HepG2 (cell line): ENCODE data around the gene LIPH. TPM values are rescaled to one million over a fixed set of nuclear protein-coding genes. Genes with fewer than 3 reads are reported as not detected.
"Not testable (repeated sequence)": the region's sequence is repeated elsewhere in the genome, so short reads cannot be mapped to it uniquely, and the experiment has no call there.

Experiments
- ATAC-seq: fragments of 200-7000 bp; cut with Tn5 transposase; 3 replicates; pipeline ENCODE4 v1.9.1; 2020; ENCODE audit warnings: mild to moderate bottlenecking, moderate library complexity
- BruUV-seq: library from RNA; stranded (reverse); fragments of 400-500 nt; replicated peaks from 2 replicates; lab custom pipeline; 2021; lab: Mats Ljungman, UMichigan
- CTCF ChIA-PET: fragments of 300-600 bp; formaldehyde crosslinking; extraction: SDS; loops from one replicate; lab custom pipeline; 2021; ENCODE audit warnings: low total read pairs, inconsistent platforms, low intra/inter-chr PET ratio; lab: Yijun Ruan, JAX
- POLR2A ChIA-PET: fragments of 350-600 bp; sonication (Branson Sonifier 250); formaldehyde crosslinking; loops from one replicate; lab custom pipeline; 2020; ENCODE audit warnings: antibody characterized with exemption, inconsistent platforms; lab: Yijun Ruan, JAX
- DNase-seq: peaks from one replicate; pipeline ENCODE4 v3.0.0-alpha.2; 2015; ENCODE audit warnings: low spot score
- FAIRE-seq: peaks from 3 replicates; lab custom pipeline; 2011; peaks lifted over from hg19 to GRCh38; lab: Jason Lieb, UNC
- H2AFZ ChIP-seq: one replicate; pipeline ENCODE4 v1.6.1; 2011; ENCODE audit warnings: low read length, inconsistent platforms
- H3K27ac ChIP-seq: fragments of 300-600 bp; 3 replicates; pipeline ENCODE4 v1.8.0; 2011; ENCODE audit warnings: mixed run types, mild to moderate bottlenecking, mixed read lengths, low read length, inconsistent platforms; ENCODE audit not compliant: insufficient read depth; ENCODE audit errors: extremely low read length
- H3K27me3 ChIP-seq, 2 experiments: fragments of 200-600 bp in 1 of 2; 2 replicates in 1 of 2; 3 replicates in 1 of 2; pipeline versions ENCODE4 v1.6.0 to v1.8.0; 2011; ENCODE audit warnings: low read length in 2 of 2, mild to moderate bottlenecking in 2 of 2, moderate library complexity in 2 of 2, inconsistent platforms in 1 of 2; ENCODE audit not compliant: insufficient read depth in 2 of 2, control insufficient read depth in 1 of 2
- H3K36me3 ChIP-seq, 2 experiments: fragments of 200-600 bp in 1 of 2; replicated peaks in 1 of 2; 2 replicates in 1 of 2; 3 replicates in 1 of 2; pipeline versions ENCODE4 v1.5.1 to v1.8.0; 2011; ENCODE audit warnings: low read length in 2 of 2, inconsistent platforms in 1 of 2; ENCODE audit not compliant: insufficient read depth in 2 of 2, control insufficient read depth in 1 of 2
- H3K4me1 ChIP-seq: 2 replicates; pipeline ENCODE4 v1.5.1; 2012; ENCODE audit warnings: low read length, inconsistent platforms; ENCODE audit not compliant: insufficient read depth
- H3K4me2 ChIP-seq: 2 replicates; pipeline ENCODE4 v1.6.0; 2011; ENCODE audit warnings: low read depth, low read length, inconsistent platforms
- H3K4me3 ChIP-seq, 3 experiments: fragments of 200-600 bp in 1 of 3; sonication (generic), shearing (Covaris generic) in 1 of 3; replicated peaks in 1 of 3; 2 replicates each; pipeline ENCODE4 v1.5.1; 2011 to 2016; ENCODE audit warnings: low read length in 3 of 3, inconsistent platforms in 2 of 3, low read depth in 2 of 3, mild to moderate bottlenecking in 2 of 3, control low read depth in 1 of 3, mixed read lengths in 1 of 3; ENCODE audit not compliant: insufficient read depth in 1 of 3
- H3K79me2 ChIP-seq: one replicate; pipeline ENCODE4 v1.6.1; 2011; ENCODE audit warnings: low read length, inconsistent platforms; ENCODE audit not compliant: insufficient read depth
- H3K9ac ChIP-seq: 2 replicates; pipeline ENCODE4 v1.6.0; 2011; ENCODE audit warnings: mild to moderate bottlenecking, low read depth, low read length, inconsistent platforms; ENCODE audit not compliant: insufficient read depth
- H3K9me3 ChIP-seq: 2 replicates; pipeline ENCODE4 v1.5.1; 2012; ENCODE audit warnings: mild to moderate bottlenecking, low read length
- H4K20me1 ChIP-seq: 2 replicates; pipeline ENCODE4 v1.6.0; 2011; ENCODE audit warnings: inconsistent platforms, mild to moderate bottlenecking, low read length, moderate library complexity; ENCODE audit not compliant: insufficient read depth
- GMEB1 ChIP-seq: sonication (generic); formaldehyde crosslinking; IDR thresholded peaks from 2 replicates; pipeline ENCODE4 v1.5.1; 2020; ENCODE audit warnings: missing genetic modification reagents, mild to moderate bottlenecking, borderline replicate concordance
- NFE2L2 ChIP-seq: fragments of 150-350 bp; IDR thresholded peaks from 2 replicates; pipeline ENCODE4 v1.6.1; 2014; ENCODE audit warnings: low read length
- SIN3A ChIP-seq: IDR thresholded peaks from 2 replicates; pipeline ENCODE4 v1.6.1; 2011; ENCODE audit warnings: low read depth, mild to moderate bottlenecking, control low read depth, low read length, borderline replicate concordance
- ZNF275 ChIP-seq: sonication (generic); formaldehyde crosslinking; IDR thresholded peaks from 2 replicates; pipeline ENCODE4 v1.8.0; 2022; ENCODE audit warnings: missing genetic modification reagents, mild to moderate bottlenecking, inconsistent platforms, borderline replicate concordance
- ZNF430 ChIP-seq: sonication (generic); formaldehyde crosslinking; IDR thresholded peaks from 2 replicates; pipeline ENCODE4 v1.9.0; 2021; ENCODE audit warnings: mild to moderate bottlenecking, missing genetic modification reagents
- ZNF576 ChIP-seq: sonication (generic); formaldehyde crosslinking; IDR thresholded peaks from 2 replicates; pipeline ENCODE4 v1.4.0; 2020; ENCODE audit warnings: mild to moderate bottlenecking, missing genetic modification reagents
- WGBS: methylation state at CpG from one replicate; pipeline ENCODE4 v1.1.6; 2017; ENCODE audit warnings: low lambda C conversion rate; 5-methylcytosine and 5-hydroxymethylcytosine counted together
- in situ Hi-C: cut with HindIII; loops from 2 replicates; pipeline ENCODE4 v1.10.0; 2017; ENCODE audit warnings: low pct_unique_long_range_greater_than_20kb; ENCODE audit not compliant: extremely low pct_ligation_motif_present
- intact Hi-C: fragments of 100-400 bp; cut with micrococcal nuclease; formaldehyde crosslinking; loops from one replicate; pipeline ENCODE4 v1.10.0; 2022; ENCODE audit not compliant: unreplicated experiment
- polyA plus RNA-seq, 8 experiments: library from polyadenylated mRNA; depleted of rRNA in 3 of 8; stranded (reverse) in 7 of 8; unstranded in 1 of 8; fragments of >200 nt; fragmentation: Illumina TruSeq in 4 of 8; extraction: Trizol in 4 of 8; gene quantifications; 2 replicates each; pipeline versions ENCODE4 v1.2.1 to v1.2.3, GENCODE V29; 2011 to 2016; ENCODE audit warnings: low read depth in 4 of 8, missing spikeins in 1 of 8, mixed read lengths in 1 of 8; ENCODE audit not compliant: insufficient read depth in 1 of 8
- total RNA-seq, 5 experiments: library from RNA; depleted of rRNA; stranded (reverse); fragments of >200 nt; fragmentation: Illumina TruSeq; extraction: Trizol; gene quantifications; 2 replicates each; pipeline ENCODE4 v1.2.3, GENCODE V29; 2016; ENCODE audit warnings: low read depth in 1 of 5

The LIPH gene
- total and polyA plus RNA-seq, 2 of the 13 experiments (the other 11 are each of a cell fraction or from before 2014, with no cell fraction given) = 0.09 to 0.34 TPM

GRCh38 chr3:185469542-185469941, 82.8 kb downstream of the LIPH start (continued):
- TF ChIP-seq GMEB1 (CRISPR knock-in tag) (no peak), SIN3A (no peak), ZNF275 (CRISPR knock-in tag) (no peak), ZNF576 (CRISPR knock-in tag) (no peak), NFE2L2 (no peak), ZNF430 (CRISPR knock-in tag) (no peak)

GRCh38 chr3:185466123-185466522, 86.3 kb downstream of the LIPH start:
- intact Hi-C loops = not testable (repeated sequence)

More at GRCh38 chr3:185466123-185466522, 86.3 kb downstream of the LIPH start:
- POLR2A ChIA-PET, FAIRE-seq, H3K27ac ChIP-seq, H3K4me2 ChIP-seq, H3K4me3 ChIP-seq, CTCF ChIA-PET, ATAC-seq, BruUV-seq, DNase-seq, H3K9ac ChIP-seq, H3K79me2 ChIP-seq, H4K20me1 ChIP-seq, H2AFZ ChIP-seq, in situ Hi-C loops, H3K9me3 ChIP-seq, H3K4me1 ChIP-seq, H3K27me3 ChIP-seq: not testable (repeated sequence)
- H3K36me3 ChIP-seq = peaks cover 16 to 66% of the 10 kb centered on the region in 2 experiments
- WGBS = 97% methylated on average over 5 of the region's 5 CpGs
